ENCODE measurements around the gene CRABP1. TPM values are rescaled to one million over a fixed set of nuclear protein-coding genes. Genes with fewer than 3 reads are reported as not detected.
A peak's percentile ranks its signal among the peaks of the same experiment; 100 is the strongest.

The CRABP1 gene
- total RNA-seq, 1 experiment from 2014 or later: 444 TPM

DNA sequence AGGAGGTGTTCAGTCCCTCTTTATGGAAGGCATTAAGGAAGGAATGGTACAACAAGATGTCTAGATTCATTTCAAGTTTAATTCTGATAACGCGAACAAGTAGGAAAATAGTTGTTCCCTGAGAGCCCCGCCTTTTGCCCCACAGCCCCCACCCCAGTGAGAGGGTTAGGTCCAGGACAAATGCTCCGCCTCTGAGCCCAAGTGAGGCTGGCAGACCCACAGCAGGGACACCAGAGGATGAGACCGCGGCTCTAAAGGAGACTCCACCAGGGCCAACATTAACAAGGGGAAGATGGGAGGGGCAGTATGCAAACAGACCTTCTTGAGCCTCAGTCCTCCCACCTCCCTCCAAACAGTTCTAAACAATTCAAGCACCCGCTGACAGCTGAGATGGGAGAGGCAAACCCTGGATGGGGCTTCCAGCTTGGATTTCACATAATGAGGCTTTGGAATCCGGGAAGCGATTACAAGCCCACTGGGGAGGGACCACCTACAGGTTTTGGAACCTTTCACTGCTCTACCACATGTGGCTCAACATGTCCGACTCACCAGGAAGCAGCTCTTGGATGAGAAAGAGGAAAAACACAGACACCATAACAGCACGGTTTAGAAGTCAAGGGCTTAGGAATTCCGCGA is 54.9 kb downstream of the CRABP1 start:
- peaks cover 74% of the 10 kb centered on the region for H3K4me1 Mint-ChIP-seq
- no peaks in the 10 kb centered on the region; the same call in none of the 2 replicates for H3K27me3 Mint-ChIP-seq (ENCODE audit: low read depth)
- ChIA-PET CTCF (interaction anchor here (0.7 to 5.0 kb wide), 6 partner anchors 8 to 78 kb away, joined by 3 to 30 read pairs (median 6); no protein-coding TSS in a partner anchor), POLR2A (interaction anchor here (0.6 to 1.0 kb wide), 3 partner anchors 13 to 46 kb away, joined by 3 to 4 read pairs (median 3); partner anchors contain the start of gene IREB2)
- DNase-seq (ENCODE audit: low spot score): peak; percentile 52
- peak overlapping the region; percentile 88 for H3K27ac Mint-ChIP-seq
- peak overlapping the region; percentile 29 for H3K4me3 Mint-ChIP-seq
- H3K36me3 Mint-ChIP-seq: no peaks in the 10 kb centered on the region
- ATAC-seq: peak; percentile 86
- H3K9me3 Mint-ChIP-seq: peaks cover 3% of the 10 kb centered on the region
- peak; percentile 94 for TF ChIP-seq TEAD1 (CRISPR knock-in tag; IDR thresholded peaks at IDR 0.05)
- TF ChIP-seq SMAD3 (CRISPR knock-in tag; IDR thresholded peaks at IDR 0.05; ENCODE audit: borderline replicate concordance): no peak
- no peak for TF ChIP-seq OVOL2 (CRISPR knock-in tag; IDR thresholded peaks at IDR 0.05; ENCODE audit: borderline replicate concordance)
- TF ChIP-seq IRF2 (CRISPR knock-in tag; IDR thresholded peaks at IDR 0.05; ENCODE audit: borderline replicate concordance, low read depth): no peak
- no peak for TF ChIP-seq ELF4 (CRISPR knock-in tag; IDR thresholded peaks at IDR 0.05; ENCODE audit: low read depth)
- no peak for TF ChIP-seq MYBL2 (CRISPR knock-in tag; IDR thresholded peaks at IDR 0.05)
- peak; percentile 99 for TF ChIP-seq ZNF423 (CRISPR knock-in tag; IDR thresholded peaks at IDR 0.05)
- TF ChIP-seq SP1 (CRISPR knock-in tag; conservative IDR thresholded peaks at IDR 0.05): peak; percentile 50
- no peak for TF ChIP-seq NR3C1 (CRISPR knock-in tag; conservative IDR thresholded peaks at IDR 0.05; ENCODE audit: low read depth)
- no peak for TF ChIP-seq EMX1 (CRISPR knock-in tag; IDR thresholded peaks at IDR 0.05)
- TF ChIP-seq JUN (CRISPR knock-in tag; IDR thresholded peaks at IDR 0.05): no peak
- TF ChIP-seq SMAD4 (CRISPR knock-in tag; IDR thresholded peaks at IDR 0.05): no peak
- no peak for TF ChIP-seq NR1H2 (CRISPR knock-in tag; IDR thresholded peaks at IDR 0.05)
- TF ChIP-seq, protein P1, sequence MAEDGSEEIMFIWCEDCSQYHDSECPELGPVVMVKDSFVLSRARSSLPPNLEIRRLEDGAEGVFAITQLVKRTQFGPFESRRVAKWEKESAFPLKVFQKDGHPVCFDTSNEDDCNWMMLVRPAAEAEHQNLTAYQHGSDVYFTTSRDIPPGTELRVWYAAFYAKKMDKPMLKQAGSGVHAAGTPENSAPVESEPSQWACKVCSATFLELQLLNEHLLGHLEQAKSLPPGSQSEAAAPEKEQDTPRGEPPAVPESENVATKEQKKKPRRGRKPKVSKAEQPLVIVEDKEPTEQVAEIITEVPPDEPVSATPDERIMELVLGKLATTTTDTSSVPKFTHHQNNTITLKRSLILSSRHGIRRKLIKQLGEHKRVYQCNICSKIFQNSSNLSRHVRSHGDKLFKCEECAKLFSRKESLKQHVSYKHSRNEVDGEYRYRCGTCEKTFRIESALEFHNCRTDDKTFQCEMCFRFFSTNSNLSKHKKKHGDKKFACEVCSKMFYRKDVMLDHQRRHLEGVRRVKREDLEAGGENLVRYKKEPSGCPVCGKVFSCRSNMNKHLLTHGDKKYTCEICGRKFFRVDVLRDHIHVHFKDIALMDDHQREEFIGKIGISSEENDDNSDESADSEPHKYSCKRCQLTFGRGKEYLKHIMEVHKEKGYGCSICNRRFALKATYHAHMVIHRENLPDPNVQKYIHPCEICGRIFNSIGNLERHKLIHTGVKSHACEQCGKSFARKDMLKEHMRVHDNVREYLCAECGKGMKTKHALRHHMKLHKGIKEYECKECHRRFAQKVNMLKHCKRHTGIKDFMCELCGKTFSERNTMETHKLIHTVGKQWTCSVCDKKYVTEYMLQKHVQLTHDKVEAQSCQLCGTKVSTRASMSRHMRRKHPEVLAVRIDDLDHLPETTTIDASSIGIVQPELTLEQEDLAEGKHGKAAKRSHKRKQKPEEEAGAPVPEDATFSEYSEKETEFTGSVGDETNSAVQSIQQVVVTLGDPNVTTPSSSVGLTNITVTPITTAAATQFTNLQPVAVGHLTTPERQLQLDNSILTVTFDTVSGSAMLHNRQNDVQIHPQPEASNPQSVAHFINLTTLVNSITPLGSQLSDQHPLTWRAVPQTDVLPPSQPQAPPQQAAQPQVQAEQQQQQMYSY (CRISPR knock-in tag; IDR thresholded peaks at IDR 0.05): peak; percentile 90
- TF ChIP-seq ZNF219 (CRISPR knock-in tag; IDR thresholded peaks at IDR 0.05; ENCODE audit: borderline replicate concordance): 0 out of 2 replicates have a peak, but pooled peaks have one; percentile 22
- no peak for TF ChIP-seq ZNF416 (CRISPR knock-in tag; IDR thresholded peaks at IDR 0.05)
- 0 out of 2 replicates have a peak, but pooled peaks have one; percentile 62 for TF ChIP-seq TP53 (CRISPR knock-in tag; IDR thresholded peaks at IDR 0.05)
- TF ChIP-seq, protein P2, sequence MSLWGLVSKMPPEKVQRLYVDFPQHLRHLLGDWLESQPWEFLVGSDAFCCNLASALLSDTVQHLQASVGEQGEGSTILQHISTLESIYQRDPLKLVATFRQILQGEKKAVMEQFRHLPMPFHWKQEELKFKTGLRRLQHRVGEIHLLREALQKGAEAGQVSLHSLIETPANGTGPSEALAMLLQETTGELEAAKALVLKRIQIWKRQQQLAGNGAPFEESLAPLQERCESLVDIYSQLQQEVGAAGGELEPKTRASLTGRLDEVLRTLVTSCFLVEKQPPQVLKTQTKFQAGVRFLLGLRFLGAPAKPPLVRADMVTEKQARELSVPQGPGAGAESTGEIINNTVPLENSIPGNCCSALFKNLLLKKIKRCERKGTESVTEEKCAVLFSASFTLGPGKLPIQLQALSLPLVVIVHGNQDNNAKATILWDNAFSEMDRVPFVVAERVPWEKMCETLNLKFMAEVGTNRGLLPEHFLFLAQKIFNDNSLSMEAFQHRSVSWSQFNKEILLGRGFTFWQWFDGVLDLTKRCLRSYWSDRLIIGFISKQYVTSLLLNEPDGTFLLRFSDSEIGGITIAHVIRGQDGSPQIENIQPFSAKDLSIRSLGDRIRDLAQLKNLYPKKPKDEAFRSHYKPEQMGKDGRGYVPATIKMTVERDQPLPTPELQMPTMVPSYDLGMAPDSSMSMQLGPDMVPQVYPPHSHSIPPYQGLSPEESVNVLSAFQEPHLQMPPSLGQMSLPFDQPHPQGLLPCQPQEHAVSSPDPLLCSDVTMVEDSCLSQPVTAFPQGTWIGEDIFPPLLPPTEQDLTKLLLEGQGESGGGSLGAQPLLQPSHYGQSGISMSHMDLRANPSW (CRISPR knock-in tag; conservative IDR thresholded peaks at IDR 0.05; ENCODE audit: low read depth): no peak
- no peak for TF ChIP-seq TCF7 (CRISPR knock-in tag; IDR thresholded peaks at IDR 0.05; ENCODE audit: low read depth)
- no peak for TF ChIP-seq RELA (CRISPR knock-in tag; IDR thresholded peaks at IDR 0.05; ENCODE audit: borderline replicate concordance)
- TF ChIP-seq, protein P3, sequence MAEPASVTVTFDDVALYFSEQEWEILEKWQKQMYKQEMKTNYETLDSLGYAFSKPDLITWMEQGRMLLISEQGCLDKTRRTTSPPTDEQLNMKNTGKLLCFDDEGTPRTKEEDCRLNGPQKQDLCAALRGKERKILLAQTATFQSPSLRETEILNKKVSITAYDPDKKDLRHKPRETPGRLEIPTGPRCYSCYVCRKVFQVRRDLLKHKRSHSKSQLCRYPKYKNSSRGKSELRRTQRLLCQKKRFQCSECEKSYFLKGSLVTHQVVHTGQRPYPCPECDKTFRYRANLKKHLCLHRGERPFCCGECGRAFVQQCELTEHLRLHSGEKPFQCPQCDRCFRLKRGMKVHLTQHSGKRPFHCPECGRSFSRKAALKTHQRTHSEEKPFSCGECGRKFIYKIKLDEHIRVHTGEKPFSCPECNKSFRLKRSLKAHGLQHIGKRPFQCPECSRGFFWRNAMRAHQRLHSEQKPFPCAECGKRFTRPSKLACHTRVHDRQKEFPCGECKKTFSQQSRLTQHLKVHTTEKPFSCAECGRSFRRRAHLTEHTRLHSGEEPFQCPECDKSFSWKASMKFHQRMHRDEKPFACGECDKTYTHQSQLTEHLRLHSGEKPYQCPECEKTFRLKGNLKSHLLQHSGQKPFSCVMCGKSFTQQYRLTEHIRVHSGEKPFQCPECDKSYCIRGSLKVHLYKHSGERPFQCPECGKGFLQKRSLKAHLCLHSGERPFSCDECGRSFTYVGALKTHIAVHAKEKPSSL (CRISPR knock-in tag; conservative IDR thresholded peaks at IDR 0.05): no peak
- TF ChIP-seq, protein P4, sequence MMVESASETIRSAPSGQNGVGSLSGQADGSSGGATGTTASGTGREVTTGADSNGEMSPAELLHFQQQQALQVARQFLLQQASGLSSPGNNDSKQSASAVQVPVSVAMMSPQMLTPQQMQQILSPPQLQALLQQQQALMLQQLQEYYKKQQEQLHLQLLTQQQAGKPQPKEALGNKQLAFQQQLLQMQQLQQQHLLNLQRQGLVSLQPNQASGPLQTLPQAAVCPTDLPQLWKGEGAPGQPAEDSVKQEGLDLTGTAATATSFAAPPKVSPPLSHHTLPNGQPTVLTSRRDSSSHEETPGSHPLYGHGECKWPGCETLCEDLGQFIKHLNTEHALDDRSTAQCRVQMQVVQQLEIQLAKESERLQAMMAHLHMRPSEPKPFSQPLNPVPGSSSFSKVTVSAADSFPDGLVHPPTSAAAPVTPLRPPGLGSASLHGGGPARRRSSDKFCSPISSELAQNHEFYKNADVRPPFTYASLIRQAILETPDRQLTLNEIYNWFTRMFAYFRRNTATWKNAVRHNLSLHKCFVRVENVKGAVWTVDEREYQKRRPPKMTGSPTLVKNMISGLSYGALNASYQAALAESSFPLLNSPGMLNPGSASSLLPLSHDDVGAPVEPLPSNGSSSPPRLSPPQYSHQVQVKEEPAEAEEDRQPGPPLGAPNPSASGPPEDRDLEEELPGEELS (CRISPR knock-in tag; IDR thresholded peaks at IDR 0.05): no peak
- TF ChIP-seq KAT7 (CRISPR knock-in tag; IDR thresholded peaks at IDR 0.05; ENCODE audit: borderline replicate concordance): no peak
- TF ChIP-seq CREM (CRISPR knock-in tag; IDR thresholded peaks at IDR 0.05): 0 out of 2 replicates have a peak, but pooled peaks have one; percentile 38
- no peak for TF ChIP-seq MXD4 (CRISPR knock-in tag; IDR thresholded peaks at IDR 0.05; ENCODE audit: borderline replicate concordance)
- TF ChIP-seq GTF2I (CRISPR knock-in tag; conservative IDR thresholded peaks at IDR 0.05): no peak
